ENCODE measurements around the gene EHD4. TPM values are rescaled to one million over a fixed set of nuclear protein-coding genes. Genes with fewer than 3 reads are reported as not detected.
A peak's percentile ranks its signal among the peaks of the same experiment; 100 is the strongest.

The EHD4 gene
- polyA plus RNA-seq, 2 of the 4 experiments (the other 2 are of a cell fraction) = 8.2 to 9.0 TPM

DNA sequence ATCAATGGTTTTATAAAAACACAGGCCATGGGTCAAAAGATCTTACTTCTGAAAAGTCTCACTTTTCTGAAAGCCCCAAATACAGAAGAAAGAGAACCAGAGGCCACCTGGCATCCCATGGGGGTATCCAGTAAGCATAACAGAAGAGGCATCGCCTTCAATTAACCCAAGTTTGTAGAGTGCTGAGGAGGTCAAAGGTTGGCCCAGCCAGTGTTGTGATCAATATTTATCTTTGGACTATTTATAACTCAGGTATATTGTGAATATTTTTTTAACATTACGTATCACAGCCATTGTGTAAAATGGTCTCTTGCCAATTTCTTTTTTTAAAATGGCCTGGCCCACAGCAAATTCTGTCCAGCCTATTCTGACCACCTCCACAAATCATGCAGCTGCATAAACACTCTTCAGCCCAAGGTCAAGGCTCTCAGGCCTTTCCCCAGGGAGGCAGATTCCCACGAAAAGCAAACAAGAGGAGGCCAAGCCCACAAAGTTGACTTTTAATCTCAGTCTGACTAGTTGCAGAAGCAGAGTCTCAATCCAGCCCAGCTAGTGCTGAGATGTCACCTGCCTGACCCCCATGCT lies 52.3 kb downstream of the EHD4 start:
- H3K27ac ChIP-seq = no peak overlapping the region

DNA sequence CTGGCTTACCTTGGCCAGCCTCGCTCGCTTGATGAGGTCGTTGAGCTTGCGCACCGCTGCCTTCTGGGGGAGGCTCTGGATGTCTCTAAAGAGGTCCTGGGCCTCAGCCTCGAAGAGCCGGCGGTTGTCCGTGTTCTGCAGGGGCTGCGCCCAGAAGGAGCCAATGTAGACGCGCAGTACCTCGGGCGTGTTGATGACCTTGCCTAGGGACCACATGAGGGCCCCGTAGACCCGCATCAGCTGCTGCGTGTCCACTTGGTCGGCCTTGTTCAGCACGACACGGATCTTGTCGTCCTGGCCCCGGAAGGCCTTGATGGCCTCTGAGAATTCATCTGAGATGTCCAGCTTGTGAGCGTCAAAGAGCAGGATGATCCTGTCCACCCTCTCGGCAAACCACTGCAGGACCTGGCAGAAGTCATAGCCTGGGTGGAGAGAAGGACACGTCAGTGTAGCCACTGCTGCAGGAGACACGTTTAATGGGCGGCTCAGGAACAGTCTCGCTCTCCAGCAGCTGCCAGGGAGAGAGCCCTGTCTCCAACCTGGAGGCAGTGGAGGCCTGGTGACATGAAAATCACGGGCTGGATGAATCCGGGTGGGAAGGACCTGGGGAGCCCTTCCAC lies 53.0 kb downstream of the EHD4 start:
- ATAC-seq (no peak), FAIRE-seq (no peak), DNase-seq (ENCODE audit: low read depth in 1 of 2, low spot score in 1 of 2) (no peak)
- 95% methylated on average over 23 of the region's 30 CpGs for WGBS (ENCODE audit: missing lambda C conversion rate)
- Histone ChIP-seq H3K27ac (no peak overlapping the region), H3K9me3 (no peaks in the 10 kb centered on the region), H3K4me1 (peaks cover 49% of the 10 kb centered on the region), H3K4me2 (no peak overlapping the region), H3K4me3 (no peak overlapping the region)
- ChIA-PET CTCF (interaction anchor here (1.0 kb wide), 2 partner anchors 11 to 15 kb away, joined by 3 to 7 read pairs; no protein-coding TSS in a partner anchor), POLR2A (no interaction called here)
- TF ChIP-seq, protein P1, sequence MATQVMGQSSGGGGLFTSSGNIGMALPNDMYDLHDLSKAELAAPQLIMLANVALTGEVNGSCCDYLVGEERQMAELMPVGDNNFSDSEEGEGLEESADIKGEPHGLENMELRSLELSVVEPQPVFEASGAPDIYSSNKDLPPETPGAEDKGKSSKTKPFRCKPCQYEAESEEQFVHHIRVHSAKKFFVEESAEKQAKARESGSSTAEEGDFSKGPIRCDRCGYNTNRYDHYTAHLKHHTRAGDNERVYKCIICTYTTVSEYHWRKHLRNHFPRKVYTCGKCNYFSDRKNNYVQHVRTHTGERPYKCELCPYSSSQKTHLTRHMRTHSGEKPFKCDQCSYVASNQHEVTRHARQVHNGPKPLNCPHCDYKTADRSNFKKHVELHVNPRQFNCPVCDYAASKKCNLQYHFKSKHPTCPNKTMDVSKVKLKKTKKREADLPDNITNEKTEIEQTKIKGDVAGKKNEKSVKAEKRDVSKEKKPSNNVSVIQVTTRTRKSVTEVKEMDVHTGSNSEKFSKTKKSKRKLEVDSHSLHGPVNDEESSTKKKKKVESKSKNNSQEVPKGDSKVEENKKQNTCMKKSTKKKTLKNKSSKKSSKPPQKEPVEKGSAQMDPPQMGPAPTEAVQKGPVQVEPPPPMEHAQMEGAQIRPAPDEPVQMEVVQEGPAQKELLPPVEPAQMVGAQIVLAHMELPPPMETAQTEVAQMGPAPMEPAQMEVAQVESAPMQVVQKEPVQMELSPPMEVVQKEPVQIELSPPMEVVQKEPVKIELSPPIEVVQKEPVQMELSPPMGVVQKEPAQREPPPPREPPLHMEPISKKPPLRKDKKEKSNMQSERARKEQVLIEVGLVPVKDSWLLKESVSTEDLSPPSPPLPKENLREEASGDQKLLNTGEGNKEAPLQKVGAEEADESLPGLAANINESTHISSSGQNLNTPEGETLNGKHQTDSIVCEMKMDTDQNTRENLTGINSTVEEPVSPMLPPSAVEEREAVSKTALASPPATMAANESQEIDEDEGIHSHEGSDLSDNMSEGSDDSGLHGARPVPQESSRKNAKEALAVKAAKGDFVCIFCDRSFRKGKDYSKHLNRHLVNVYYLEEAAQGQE (IDR thresholded peaks at IDR 0.05) = no peak
- TF ChIP-seq EHF (CRISPR knock-in tag; IDR thresholded peaks at IDR 0.05) = no peak
- TF ChIP-seq, protein P2, sequence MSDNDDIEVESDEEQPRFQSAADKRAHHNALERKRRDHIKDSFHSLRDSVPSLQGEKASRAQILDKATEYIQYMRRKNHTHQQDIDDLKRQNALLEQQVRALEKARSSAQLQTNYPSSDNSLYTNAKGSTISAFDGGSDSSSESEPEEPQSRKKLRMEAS (IDR thresholded peaks at IDR 0.05) = no peak
- no peak for TF ChIP-seq FOXS1 (CRISPR knock-in tag; IDR thresholded peaks at IDR 0.05)
- TF ChIP-seq FOSB (CRISPR knock-in tag; IDR thresholded peaks at IDR 0.05) = no peak
- TF ChIP-seq POLR2A (IDR thresholded peaks at IDR 0.05; ENCODE audit: low read length) = no peak
- TF ChIP-seq TP53 (CRISPR knock-in tag; IDR thresholded peaks at IDR 0.05) = no peak
- no peak for TF ChIP-seq CBX8 (IDR thresholded peaks at IDR 0.05)
- TF ChIP-seq RAD21 (conservative IDR thresholded peaks at IDR 0.05 in 1 of 2, IDR thresholded peaks at IDR 0.05 in 1 of 2) = no peak

More for the DNA sequence above, 52.3 kb downstream of the EHD4 start:
- peak in 1 of 2 experiments; percentile 21 for DNase-seq (ENCODE audit: low read depth in 1 of 2, low spot score in 1 of 2)
- Histone ChIP-seq H3K4me1 (peaks cover 49% of the 10 kb centered on the region), H3K9me3 (no peaks in the 10 kb centered on the region), H3K4me2 (0 out of 3 replicates have a peak overlapping the region, but pooled peaks have one; percentile 31), H3K4me3 (no peak overlapping the region)
- no peak for FAIRE-seq
- TF ChIP-seq, protein P2 (IDR thresholded peaks at IDR 0.05) = no peak
- TF ChIP-seq CHD4 (IDR thresholded peaks at IDR 0.05; ENCODE audit: borderline replicate concordance) (no peak), ZC3H11A (IDR thresholded peaks at IDR 0.05) (no peak), HOXA7 (CRISPR knock-in tag; IDR thresholded peaks at IDR 0.05) (no peak), TP53 (CRISPR knock-in tag; IDR thresholded peaks at IDR 0.05) (no peak)
- ChIA-PET CTCF (interaction anchor here (0.9 kb wide), 2 partner anchors 16 to 50 kb away, joined by 3 to 5 read pairs; no protein-coding TSS in a partner anchor), POLR2A (no interaction called here)
- 74% methylated on average over 3 of the region's 3 CpGs for WGBS (ENCODE audit: missing lambda C conversion rate)
- no peak for ATAC-seq

DNA sequence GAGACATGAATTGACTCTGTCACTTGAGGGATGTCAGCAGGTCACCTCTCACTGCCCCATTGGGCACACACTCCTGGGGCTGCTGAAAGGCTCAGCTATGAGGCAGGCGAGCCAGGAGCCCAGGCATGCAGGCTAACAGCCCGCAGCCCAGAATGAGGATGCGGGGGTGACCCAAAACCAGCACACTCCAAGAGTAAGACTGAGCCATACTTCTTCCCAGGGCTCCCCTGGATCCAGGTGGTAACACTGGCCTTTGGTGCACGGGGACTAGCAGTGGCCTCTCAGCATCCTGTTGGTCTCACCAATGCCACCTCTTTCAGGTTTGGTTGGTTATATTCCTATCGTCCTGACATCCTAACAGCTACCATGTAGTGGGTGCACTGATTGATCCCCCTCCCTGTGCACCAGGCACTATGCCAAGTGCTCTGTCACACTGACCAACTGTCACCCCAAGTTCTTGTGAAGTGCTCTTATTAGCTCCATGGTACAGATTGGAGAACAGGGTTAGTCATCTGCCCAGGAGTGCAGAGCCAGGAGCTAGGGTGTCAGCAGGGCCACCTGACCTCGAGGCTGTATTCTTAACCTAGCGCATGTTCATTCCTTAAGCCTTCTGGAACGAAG lies 53.7 kb downstream of the EHD4 start:
- DNase-seq (ENCODE audit: low read depth in 1 of 2, low spot score in 1 of 2) (no peak), ATAC-seq (no peak), FAIRE-seq (no peak)
- Histone ChIP-seq H3K9me3 (no peaks in the 10 kb centered on the region), H3K4me2 (no peak overlapping the region), H3K4me3 (no peak overlapping the region), H3K4me1 (peaks cover 47% of the 10 kb centered on the region), H3K27ac (no peak overlapping the region)
- ChIA-PET CTCF (interaction anchor here (1.0 to 1.1 kb wide), 3 partner anchors 12 to 14 kb away, joined by 3 to 7 read pairs (median 4); no protein-coding TSS in a partner anchor), POLR2A (no interaction called here)
- 88% methylated on average over 7 of the region's 8 CpGs for WGBS (ENCODE audit: missing lambda C conversion rate)
- TF ChIP-seq ZFP36 (IDR thresholded peaks at IDR 0.05; ENCODE audit: borderline replicate concordance, partially characterized antibody) = no peak
- no peak for TF ChIP-seq PHF8 (IDR thresholded peaks at IDR 0.05; ENCODE audit: borderline replicate concordance, low read depth)
- TF ChIP-seq JUN (IDR thresholded peaks at IDR 0.05) = no peak
- TF ChIP-seq RARB (CRISPR knock-in tag; IDR thresholded peaks at IDR 0.05) = no peak
- no peak for TF ChIP-seq CHD2 (IDR thresholded peaks at IDR 0.05; ENCODE audit: low read length, partially characterized antibody)
- TF ChIP-seq RFX5 (IDR thresholded peaks at IDR 0.05) = no peak
- no peak for TF ChIP-seq RNF2 (IDR thresholded peaks at IDR 0.05; ENCODE audit: borderline replicate concordance, low read depth)
- no peak for TF ChIP-seq EP300 (IDR thresholded peaks at IDR 0.05)
- TF ChIP-seq EHMT2 (IDR thresholded peaks at IDR 0.05; ENCODE audit: low read depth) = no peak
- TF ChIP-seq HOXB5 (CRISPR knock-in tag; IDR thresholded peaks at IDR 0.05) = no peak
- no peak for TF ChIP-seq CEBPB (IDR thresholded peaks at IDR 0.05)
- TF ChIP-seq RAD21 (conservative IDR thresholded peaks at IDR 0.05 in 1 of 2, IDR thresholded peaks at IDR 0.05 in 1 of 2) = no peak
- no peak for TF ChIP-seq ESRRA (IDR thresholded peaks at IDR 0.05; ENCODE audit: borderline replicate concordance, low read length)
- no peak for TF ChIP-seq POLR2AphosphoS2 (conservative IDR thresholded peaks at IDR 0.05; ENCODE audit: low read length)

Measured in A549 (cell line).